ENCODE results near the gene CAPN12. TPM values are rescaled to one million over a fixed set of nuclear protein-coding genes. Genes with fewer than 3 reads are reported as not detected.

CAPN12 gene
- total and polyA plus RNA-seq, 4 donors, result 2.0 to 17.8 (median 6.0) TPM

DNA sequence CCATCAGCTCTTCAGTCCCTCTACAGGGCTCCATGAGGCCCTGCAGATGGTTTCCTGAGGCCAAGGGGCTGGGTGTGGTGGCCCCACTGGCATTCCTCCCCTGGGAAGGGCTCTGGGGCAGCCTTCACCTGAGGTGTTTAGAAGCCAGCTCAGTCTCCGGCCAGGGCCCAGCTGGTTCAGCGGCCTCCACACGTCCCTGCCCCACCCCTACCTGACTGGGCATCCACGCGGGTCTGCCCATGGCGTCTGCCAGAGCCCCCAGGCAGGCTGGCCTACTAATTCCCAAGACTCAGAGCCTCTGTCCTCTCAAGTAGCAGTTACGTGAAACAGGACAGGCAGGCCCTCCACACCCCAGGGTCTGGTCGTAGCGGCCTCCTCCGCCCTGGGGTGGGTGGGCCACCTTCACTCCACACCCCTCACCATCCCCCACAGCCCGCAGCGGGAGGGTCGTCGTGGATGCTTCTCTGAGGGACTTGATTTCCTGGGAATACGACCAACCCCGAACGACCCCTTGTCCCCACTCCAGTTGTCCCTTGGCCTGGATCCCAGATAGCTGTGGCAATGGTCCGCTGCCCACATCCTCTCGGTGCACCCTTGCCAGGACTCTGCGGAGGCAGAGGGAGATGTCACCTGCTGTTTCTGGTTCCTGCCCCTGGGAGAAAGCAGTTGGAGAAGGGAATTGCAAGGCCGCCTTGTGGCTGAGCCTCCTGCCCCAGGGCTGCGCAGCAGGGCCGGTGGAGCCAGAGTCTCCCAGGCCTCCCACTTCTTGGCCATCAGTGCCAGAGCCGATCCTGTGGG lies 24.3 kb downstream of the CAPN12 start:
- no peak for DNase-seq
- TF ChIP-seq, protein P1, sequence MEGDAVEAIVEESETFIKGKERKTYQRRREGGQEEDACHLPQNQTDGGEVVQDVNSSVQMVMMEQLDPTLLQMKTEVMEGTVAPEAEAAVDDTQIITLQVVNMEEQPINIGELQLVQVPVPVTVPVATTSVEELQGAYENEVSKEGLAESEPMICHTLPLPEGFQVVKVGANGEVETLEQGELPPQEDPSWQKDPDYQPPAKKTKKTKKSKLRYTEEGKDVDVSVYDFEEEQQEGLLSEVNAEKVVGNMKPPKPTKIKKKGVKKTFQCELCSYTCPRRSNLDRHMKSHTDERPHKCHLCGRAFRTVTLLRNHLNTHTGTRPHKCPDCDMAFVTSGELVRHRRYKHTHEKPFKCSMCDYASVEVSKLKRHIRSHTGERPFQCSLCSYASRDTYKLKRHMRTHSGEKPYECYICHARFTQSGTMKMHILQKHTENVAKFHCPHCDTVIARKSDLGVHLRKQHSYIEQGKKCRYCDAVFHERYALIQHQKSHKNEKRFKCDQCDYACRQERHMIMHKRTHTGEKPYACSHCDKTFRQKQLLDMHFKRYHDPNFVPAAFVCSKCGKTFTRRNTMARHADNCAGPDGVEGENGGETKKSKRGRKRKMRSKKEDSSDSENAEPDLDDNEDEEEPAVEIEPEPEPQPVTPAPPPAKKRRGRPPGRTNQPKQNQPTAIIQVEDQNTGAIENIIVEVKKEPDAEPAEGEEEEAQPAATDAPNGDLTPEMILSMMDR (IDR thresholded peaks at IDR 0.05; ENCODE audit: control extremely low read depth, extremely low read depth), result no peak
- no peak overlapping the region for H3K4me3 ChIP-seq
- WGBS, 2 donors, result 74 to 76% methylated on average over 24 of the region's 24 CpGs
- H3K9me3 ChIP-seq (ENCODE audit: control insufficient read depth in 4 of 4, insufficient read depth in 3 of 4, low read length in 3 of 4), result no peaks in the 10 kb centered on the region
- H3K27ac ChIP-seq (ENCODE audit: low read depth in 1 of 2, low read length in 1 of 2), result peak overlapping the region; percentile 66 to 74
- peaks cover 12 to 86% (median 33%) of the 10 kb centered on the region in 4 donors for H3K36me3 ChIP-seq (ENCODE audit: control insufficient read depth in 4 of 4, insufficient read depth in 4 of 4, low read length in 4 of 4)
- ATAC-seq (ENCODE audit: insufficient read depth, low FRiP score), result no peak
- H3K27me3 ChIP-seq (ENCODE audit: control insufficient read depth in 3 of 3, insufficient read depth in 3 of 3, low read length in 2 of 3), result no peaks in the 10 kb centered on the region
- peaks cover 0 to 31% (median 0%) of the 10 kb centered on the region in 5 donors for H3K4me1 ChIP-seq (ENCODE audit: control insufficient read depth in 5 of 5, insufficient read depth in 5 of 5, low read length in 5 of 5)
- H3K9ac ChIP-seq (ENCODE audit: insufficient read depth in 1 of 2, low read length in 2 of 2), result no peak overlapping the region

GRCh38 chr19:38718747-38719543 lies 25.3 kb downstream of the CAPN12 start:
- DNase-seq (no peak), ATAC-seq (ENCODE audit: insufficient read depth, low FRiP score) (no peak)
- Histone ChIP-seq H3K9ac (ENCODE audit: insufficient read depth in 1 of 2, low read length in 2 of 2) (peak overlapping the region in 1 of 2 donors; percentile 25), H3K36me3 (ENCODE audit: control insufficient read depth in 4 of 4, insufficient read depth in 4 of 4, low read length in 4 of 4) (peaks cover 8 to 86% (median 39%) of the 10 kb centered on the region in 4 donors), H3K4me3 (no peak overlapping the region), H3K9me3 (ENCODE audit: control insufficient read depth in 4 of 4, insufficient read depth in 3 of 4, low read length in 3 of 4) (no peaks in the 10 kb centered on the region), H3K27ac (ENCODE audit: low read depth in 1 of 2, low read length in 1 of 2) (peak overlapping the region; percentile 66 to 74), H3K4me1 (ENCODE audit: control insufficient read depth in 5 of 5, insufficient read depth in 5 of 5, low read length in 5 of 5) (peaks cover 0 to 31% (median under 1%) of the 10 kb centered on the region in 5 donors), H3K27me3 (ENCODE audit: control insufficient read depth in 3 of 3, insufficient read depth in 3 of 3, low read length in 2 of 3) (no peaks in the 10 kb centered on the region)
- TF ChIP-seq, protein P1 (IDR thresholded peaks at IDR 0.05; ENCODE audit: control extremely low read depth, extremely low read depth), result no peak
- 68 to 77% methylated on average over 22 to 24 of the region's 24 CpGs for WGBS, 2 donors

GRCh38 chr19:38717855-38718254 lies 26.4 kb downstream of the CAPN12 start:
- ATAC-seq (ENCODE audit: insufficient read depth, low FRiP score) (no peak), DNase-seq (no peak)
- WGBS, 2 donors, result 94% methylated on average over 11 of the region's 11 CpGs
- peaks cover 0 to 36% (median 12%) of the 10 kb centered on the region in 5 donors for H3K4me1 ChIP-seq (ENCODE audit: control insufficient read depth in 5 of 5, insufficient read depth in 5 of 5, low read length in 5 of 5)
- TF ChIP-seq, protein P1 (IDR thresholded peaks at IDR 0.05; ENCODE audit: control extremely low read depth, extremely low read depth), result no peak
- no peak overlapping the region for H3K9ac ChIP-seq (ENCODE audit: insufficient read depth in 1 of 2, low read length in 2 of 2)
- no peaks in the 10 kb centered on the region for H3K27me3 ChIP-seq (ENCODE audit: control insufficient read depth in 3 of 3, insufficient read depth in 3 of 3, low read length in 2 of 3)
- H3K9me3 ChIP-seq (ENCODE audit: control insufficient read depth in 4 of 4, insufficient read depth in 3 of 4, low read length in 3 of 4), result no peaks in the 10 kb centered on the region
- peaks cover 3 to 84% (median 32%) of the 10 kb centered on the region in 4 donors for H3K36me3 ChIP-seq (ENCODE audit: control insufficient read depth in 4 of 4, insufficient read depth in 4 of 4, low read length in 4 of 4)
- H3K4me3 ChIP-seq, result no peak overlapping the region
- H3K27ac ChIP-seq (ENCODE audit: low read depth in 1 of 2, low read length in 1 of 2), result no peak overlapping the region

All from lung (tissue), 12 donors.